GM21423 (cell line): ENCODE data around the gene PRKN.
"Not testable (repeated sequence)": the region's sequence is repeated elsewhere in the genome, so short reads cannot be mapped to it uniquely, and the experiment has no call there.

Experiments
- ATAC-seq: cut with Tn5 transposase; IDR thresholded peaks from one replicate; pipeline ENCODE4 v1.9.1; 2021; ENCODE audit warnings: mild to moderate bottlenecking, moderate library complexity; ENCODE audit not compliant: unreplicated experiment

Gene PRKN

GRCh38 chr6:162679681-162680080 is 47.9 kb downstream of the PRKN start:
- ATAC-seq: no peak

- not testable (repeated sequence) for ATAC-seq
Measured at GRCh38 chr6:162678896-162679295, 48.7 kb downstream of the PRKN start.

- no peak for ATAC-seq
Measured at GRCh38 chr6:162675503-162675902, 52.1 kb downstream of the PRKN start.

- ATAC-seq: no peak
Measured at GRCh38 chr6:162674452-162674851, 53.1 kb downstream of the PRKN start.

- no peak for ATAC-seq
Measured at GRCh38 chr6:162671580-162672165, 55.9 kb downstream of the PRKN start.

- ATAC-seq: no peak
Measured at GRCh38 chr6:162670345-162670744, 57.2 kb downstream of the PRKN start.

GRCh38 chr6:162666246-162666645 is 61.3 kb downstream of the PRKN start:
- no peak for ATAC-seq

- no peak for ATAC-seq
Measured at GRCh38 chr6:162653808-162654207, 73.8 kb downstream of the PRKN start.

GRCh38 chr6:162651505-162651904 is 76.1 kb downstream of the PRKN start:
- no peak for ATAC-seq

GRCh38 chr6:162649271-162649670 is 78.3 kb downstream of the PRKN start:
- ATAC-seq: no peak

- ATAC-seq: no peak
Measured at GRCh38 chr6:162644153-162644552, 83.4 kb downstream of the PRKN start.

GRCh38 chr6:162640756-162641155 is 86.8 kb downstream of the PRKN start:
- no peak for ATAC-seq

- no peak for ATAC-seq
Measured at GRCh38 chr6:162639951-162640350, 87.6 kb downstream of the PRKN start.

- ATAC-seq: no peak
Measured at GRCh38 chr6:162638931-162639574, 88.5 kb downstream of the PRKN start.

- ATAC-seq: no peak
Measured at GRCh38 chr6:162637317-162637716, 90.2 kb downstream of the PRKN start.

- no peak for ATAC-seq
Measured at GRCh38 chr6:162636167-162636566, 91.4 kb downstream of the PRKN start.

- ATAC-seq: no peak
Measured at GRCh38 chr6:162631546-162631945, 96.0 kb downstream of the PRKN start.

- ATAC-seq: no peak
Measured at GRCh38 chr6:162630069-162630468, 97.5 kb downstream of the PRKN start.

- ATAC-seq: no peak
Measured at GRCh38 chr6:162627825-162628224, 99.7 kb downstream of the PRKN start.

GRCh38 chr6:162627362-162627761 is 100.2 kb downstream of the PRKN start:
- ATAC-seq: no peak

- no peak for ATAC-seq
Measured at GRCh38 chr6:162626869-162627268, 100.7 kb downstream of the PRKN start.

GRCh38 chr6:162625846-162626540 is 101.6 kb downstream of the PRKN start:
- ATAC-seq: no peak
